ENCODE results near the gene ABTB2. TPM values are rescaled to one million over a fixed set of nuclear protein-coding genes. Genes with fewer than 3 reads are reported as not detected.
A peak's percentile ranks its signal among the peaks of the same experiment; 100 is the strongest.

Gene ABTB2
- total and polyA plus RNA-seq, 7 donors: 4.5 to 24.7 (median 18.5) TPM

- intact Hi-C loops (cut with DNase I): loop anchor here in 1 of 2 donors (5.0 kb wide), 1 partner anchor 48 kb away; no protein-coding TSS in a partner anchor
- Histone ChIP-seq H3K36me3 (ENCODE audit: insufficient read depth in 1 of 2, low read depth in 1 of 2) (no peaks in the 10 kb centered on the region), H3K27ac (peak overlapping the region; percentile 94), H3K4me3 (no peak overlapping the region), H3K4me1 (peaks cover 70% of the 10 kb centered on the region), H3K9me3 (no peaks in the 10 kb centered on the region), H3K27me3 (ENCODE audit: insufficient read depth in 3 of 3, low read length in 2 of 3) (no peaks in the 10 kb centered on the region)
- no peak for TF ChIP-seq CTCF (IDR thresholded peaks at IDR 0.05)
- ATAC-seq (peak in 2 of 4 donors; percentile 40 to 55), DNase-seq (no peak)
- 35 to 52% (median 37%) methylated on average over 6 of the region's 6 CpGs for WGBS, 3 donors
Observed at GRCh38 chr11:34309965-34310364, 47.8 kb downstream of the ABTB2 start.

GRCh38 chr11:34308913-34309585 lies 48.8 kb downstream of the ABTB2 start:
- H3K4me3 ChIP-seq: no peak overlapping the region
- 38 to 59% (median 42%) methylated on average over 8 of the region's 8 CpGs for WGBS, 3 donors
- ATAC-seq (peak in 3 of 4 donors; percentile 38 to 47 (median 44)), DNase-seq (no peak)
- no peaks in the 10 kb centered on the region for H3K36me3 ChIP-seq (ENCODE audit: insufficient read depth in 1 of 2, low read depth in 1 of 2)
- TF ChIP-seq CTCF (IDR thresholded peaks at IDR 0.05): no peak
- peak overlapping the region; percentile 94 for H3K27ac ChIP-seq
- intact Hi-C loops (cut with DNase I): no loop called here
- no peaks in the 10 kb centered on the region for H3K27me3 ChIP-seq (ENCODE audit: insufficient read depth in 3 of 3, low read length in 2 of 3)
- no peaks in the 10 kb centered on the region for H3K9me3 ChIP-seq
- H3K4me1 ChIP-seq: peaks cover 73% of the 10 kb centered on the region

GRCh38 chr11:34308049-34308912 lies 49.5 kb downstream of the ABTB2 start:
- Histone ChIP-seq H3K4me3 (no peak overlapping the region), H3K36me3 (ENCODE audit: insufficient read depth in 1 of 2, low read depth in 1 of 2) (no peaks in the 10 kb centered on the region), H3K9me3 (no peaks in the 10 kb centered on the region), H3K27ac (peak overlapping the region; percentile 94), H3K27me3 (ENCODE audit: insufficient read depth in 3 of 3, low read length in 2 of 3) (no peaks in the 10 kb centered on the region), H3K4me1 (peaks cover 71% of the 10 kb centered on the region)
- DNase-seq (no peak), ATAC-seq (no peak)
- WGBS, 3 donors: 72 to 79% (median 76%) methylated on average over 7 of the region's 7 CpGs
- intact Hi-C loops (cut with DNase I): no loop called here
- TF ChIP-seq CTCF (IDR thresholded peaks at IDR 0.05): no peak

GRCh38 chr11:34305780-34306179 lies 52.0 kb downstream of the ABTB2 start:
- ATAC-seq (no peak), DNase-seq (no peak)
- TF ChIP-seq CTCF (IDR thresholded peaks at IDR 0.05): no peak
- H3K9me3 ChIP-seq: no peaks in the 10 kb centered on the region
- H3K4me1 ChIP-seq: peaks cover 53% of the 10 kb centered on the region
- intact Hi-C loops (cut with DNase I): no loop called here
- no peaks in the 10 kb centered on the region for H3K27me3 ChIP-seq (ENCODE audit: insufficient read depth in 3 of 3, low read length in 2 of 3)
- H3K4me3 ChIP-seq: no peak overlapping the region
- 82 to 94% (median 86%) methylated on average over 1 of the region's 1 CpG for WGBS, 3 donors
- H3K36me3 ChIP-seq (ENCODE audit: insufficient read depth in 1 of 2, low read depth in 1 of 2): no peaks in the 10 kb centered on the region
- H3K27ac ChIP-seq: peak overlapping the region; percentile 34

Data from psoas muscle (tissue), 8 donors.